Sigmoid colon (tissue), 7 donors: ENCODE measurements around the gene TMC2. TPM values are rescaled to one million over a fixed set of nuclear protein-coding genes. Genes with fewer than 3 reads are reported as not detected.

Experiments used
- DNase-seq: peaks from one replicate; pipeline ENCODE4 v3.0.0-alpha.2; 2019
- H3K27ac ChIP-seq, 4 donors: fragments of 200-600 bp; sonication (generic); one replicate each; pipeline ENCODE4 v1.5.1; 2016 to 2019; ENCODE audit warnings: mild to moderate bottlenecking in 1 of 4
- H3K27me3 ChIP-seq, 3 donors: fragments of 200-600 bp; sonication (generic); one replicate each; pipeline ENCODE4 v1.5.1; 2019; ENCODE audit warnings: mild to moderate bottlenecking in 1 of 3
- H3K36me3 ChIP-seq, 4 donors: fragments of 200-600 bp; sonication (generic); one replicate each; pipeline ENCODE4 v1.5.1; 2016 to 2019
- H3K4me1 ChIP-seq, 4 donors: fragments of 200-600 bp; sonication (generic); one replicate each; pipeline ENCODE4 v1.5.1; 2017 to 2019
- H3K4me3 ChIP-seq, 4 donors: fragments of 200-600 bp; sonication (generic); one replicate each; pipeline ENCODE4 v1.5.1; 2017 to 2019; ENCODE audit warnings: mild to moderate bottlenecking in 2 of 4, moderate library complexity in 1 of 4
- H3K9me3 ChIP-seq, 4 donors: fragments of 200-600 bp in 3 of 4; sonication (generic) in 3 of 4; one replicate each; pipeline versions ENCODE4 v1.5.1 to v1.6.1; 2013 to 2019
- EP300 ChIP-seq, 4 donors: sonication (generic); formaldehyde crosslinking; IDR thresholded peaks; one replicate each; pipeline ENCODE4 v1.6.1; 2017; ENCODE audit warnings: antibody characterized with exemption in 4 of 4
- POLR2A ChIP-seq, 2 donors: fragments of 450-650 bp; IDR thresholded peaks; one replicate each; pipeline ENCODE4 v1.6.1; 2016; ENCODE audit warnings: antibody characterized with exemption in 2 of 2, mild to moderate bottlenecking in 2 of 2, moderate library complexity in 2 of 2
- POLR2AphosphoS5 ChIP-seq, 4 donors: sonication (generic); formaldehyde crosslinking; IDR thresholded peaks; one replicate each; pipeline ENCODE4 v1.6.1; 2017; ENCODE audit warnings: antibody characterized with exemption in 4 of 4
- WGBS, 2 donors: extraction: QIAGEN DNeasy Blood & Tissue Kit; methylation state at CpG; one replicate each; pipeline ENCODE4 v1.1.7; 2013; 5-methylcytosine and 5-hydroxymethylcytosine counted together
- intact Hi-C: fragments of 100-400 bp; cut with DNase I; formaldehyde crosslinking; loops from one replicate; pipeline ENCODE4 v1.15.1; 2023
- polyA plus RNA-seq, 3 donors: library from polyadenylated mRNA; stranded (reverse); fragments of 200-250 nt; gene quantifications; one replicate each; pipeline ENCODE4 v1.2.3, GENCODE V29; 2013
- total RNA-seq, 4 donors: library from RNA; depleted of rRNA; stranded (reverse); fragments of >200 nt; gene quantifications; one replicate each; pipeline ENCODE4 v1.1.0, GENCODE V29; 2016
- TF ChIP-seq, protein P1 (sequence below), 4 experiments: fragments of 450-650 bp in 3 of 4; fragments of 200-600 bp in 1 of 4; IDR thresholded peaks; one replicate each; pipeline ENCODE4 v1.5.1; 2016 to 2019; ENCODE audit warnings: antibody characterized with exemption in 4 of 4, mild to moderate bottlenecking in 3 of 4, moderate library complexity in 2 of 4
- donor health status: healthy with polysubstance abuse.
- donor health status: Bipolar disorder and iron deficiency.
- donor health status: healthy.

Gene TMC2
- total and polyA plus RNA-seq, 7 donors: 0.19 to 0.60 (median 0.28) TPM; not detected in 4

GRCh38 chr20:2655331-2656116 lies 119.2 kb downstream of the TMC2 start:
- 89 to 94% methylated on average over 17 of the region's 17 CpGs for WGBS, 2 donors
- intact Hi-C loops: no loop called here
- no peaks in the 10 kb centered on the region for H3K27me3 ChIP-seq
- no peaks in the 10 kb centered on the region for H3K9me3 ChIP-seq
- TF ChIP-seq, protein P1, sequence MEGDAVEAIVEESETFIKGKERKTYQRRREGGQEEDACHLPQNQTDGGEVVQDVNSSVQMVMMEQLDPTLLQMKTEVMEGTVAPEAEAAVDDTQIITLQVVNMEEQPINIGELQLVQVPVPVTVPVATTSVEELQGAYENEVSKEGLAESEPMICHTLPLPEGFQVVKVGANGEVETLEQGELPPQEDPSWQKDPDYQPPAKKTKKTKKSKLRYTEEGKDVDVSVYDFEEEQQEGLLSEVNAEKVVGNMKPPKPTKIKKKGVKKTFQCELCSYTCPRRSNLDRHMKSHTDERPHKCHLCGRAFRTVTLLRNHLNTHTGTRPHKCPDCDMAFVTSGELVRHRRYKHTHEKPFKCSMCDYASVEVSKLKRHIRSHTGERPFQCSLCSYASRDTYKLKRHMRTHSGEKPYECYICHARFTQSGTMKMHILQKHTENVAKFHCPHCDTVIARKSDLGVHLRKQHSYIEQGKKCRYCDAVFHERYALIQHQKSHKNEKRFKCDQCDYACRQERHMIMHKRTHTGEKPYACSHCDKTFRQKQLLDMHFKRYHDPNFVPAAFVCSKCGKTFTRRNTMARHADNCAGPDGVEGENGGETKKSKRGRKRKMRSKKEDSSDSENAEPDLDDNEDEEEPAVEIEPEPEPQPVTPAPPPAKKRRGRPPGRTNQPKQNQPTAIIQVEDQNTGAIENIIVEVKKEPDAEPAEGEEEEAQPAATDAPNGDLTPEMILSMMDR (IDR thresholded peaks at IDR 0.05): no peak
- TF ChIP-seq POLR2A (IDR thresholded peaks at IDR 0.05) (no peak), EP300 (IDR thresholded peaks at IDR 0.05) (no peak), POLR2AphosphoS5 (IDR thresholded peaks at IDR 0.05) (no peak)
- H3K27ac ChIP-seq: no peak overlapping the region
- no peak overlapping the region for H3K4me3 ChIP-seq
- peaks cover 0 to 31% (median 21%) of the 10 kb centered on the region in 4 donors for H3K4me1 ChIP-seq
- peaks cover 53 to 68% (median 60%) of the 10 kb centered on the region in 4 donors for H3K36me3 ChIP-seq
- no peak for DNase-seq

DNA sequence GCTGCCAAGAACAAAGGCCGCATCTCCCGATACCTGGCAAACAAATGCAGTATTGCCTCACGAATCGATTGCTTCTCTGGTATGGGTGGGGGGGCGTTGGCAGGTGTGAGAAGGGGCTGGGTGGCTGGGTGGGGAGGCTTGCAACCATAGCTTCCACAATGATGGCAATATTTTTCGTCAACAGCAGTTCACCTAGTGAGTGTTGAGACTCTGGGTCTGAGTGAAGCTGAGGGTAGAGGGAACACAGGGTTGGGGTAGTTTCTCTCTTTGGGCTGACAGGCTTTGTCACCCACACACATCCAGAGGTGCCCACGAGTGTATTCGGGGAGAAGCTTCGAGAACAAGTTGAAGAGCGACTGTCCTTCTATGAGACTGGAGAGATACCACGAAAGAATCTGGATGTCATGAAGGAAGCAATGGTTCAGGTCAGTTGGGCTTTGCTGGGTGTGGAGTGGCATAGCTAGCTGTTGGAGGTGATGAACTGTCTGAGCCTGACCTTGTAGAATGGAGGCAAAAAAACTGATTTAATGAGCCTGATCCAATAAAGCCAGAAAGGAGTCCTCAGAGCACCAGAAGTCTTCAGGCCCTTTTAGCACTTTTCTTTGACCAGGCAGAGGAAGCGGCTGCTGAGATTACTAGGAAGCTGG lies 120.2 kb downstream of the TMC2 start:
- Histone ChIP-seq H3K27me3 (no peaks in the 10 kb centered on the region), H3K4me1 (peaks cover 0 to 23% (median 17%) of the 10 kb centered on the region in 4 donors), H3K4me3 (no peak overlapping the region), H3K36me3 (peaks cover 57 to 79% (median 67%) of the 10 kb centered on the region in 4 donors), H3K27ac (no peak overlapping the region), H3K9me3 (no peaks in the 10 kb centered on the region)
- 86 to 93% methylated on average over 12 of the region's 12 CpGs for WGBS, 2 donors
- TF ChIP-seq POLR2AphosphoS5 (IDR thresholded peaks at IDR 0.05) (no peak), POLR2A (IDR thresholded peaks at IDR 0.05) (no peak), EP300 (IDR thresholded peaks at IDR 0.05) (no peak)
- TF ChIP-seq, protein P1 (IDR thresholded peaks at IDR 0.05): no peak
- intact Hi-C loops: no loop called here
- no peak for DNase-seq

GRCh38 chr20:2657241-2657640 lies 120.9 kb downstream of the TMC2 start:
- Histone ChIP-seq H3K9me3 (no peaks in the 10 kb centered on the region), H3K4me1 (peaks cover 0 to 20% (median 17%) of the 10 kb centered on the region in 4 donors), H3K27me3 (no peaks in the 10 kb centered on the region), H3K4me3 (no peak overlapping the region), H3K27ac (no peak overlapping the region), H3K36me3 (peaks cover 57 to 85% (median 69%) of the 10 kb centered on the region in 4 donors)
- intact Hi-C loops: no loop called here
- 76 to 85% methylated on average over 5 of the region's 5 CpGs for WGBS, 2 donors
- DNase-seq: no peak
- TF ChIP-seq POLR2A (IDR thresholded peaks at IDR 0.05) (no peak), POLR2AphosphoS5 (IDR thresholded peaks at IDR 0.05) (no peak), EP300 (IDR thresholded peaks at IDR 0.05) (no peak)
- TF ChIP-seq, protein P1 (IDR thresholded peaks at IDR 0.05): no peak

DNA sequence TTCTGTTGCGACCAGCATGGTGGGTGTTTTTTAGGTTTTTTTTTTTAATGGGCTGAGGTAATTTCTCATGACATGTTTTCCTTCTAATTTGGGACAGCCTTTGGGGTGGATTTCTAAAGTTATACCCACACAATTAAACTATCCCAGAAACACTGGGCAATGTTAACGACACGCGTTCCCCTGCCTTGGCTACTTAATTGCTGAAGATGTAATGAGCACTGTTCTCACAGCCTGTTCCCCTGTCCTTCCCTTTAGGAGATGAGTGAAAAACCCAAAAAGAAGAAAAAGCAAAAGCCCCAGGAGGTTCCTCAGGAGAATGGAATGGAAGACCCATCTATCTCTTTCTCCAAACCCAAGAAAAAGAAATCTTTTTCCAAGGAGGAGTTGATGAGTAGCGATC lies 121.3 kb downstream of the TMC2 start:
- H3K4me3 ChIP-seq: no peak overlapping the region
- intact Hi-C loops: no loop called here
- TF ChIP-seq EP300 (IDR thresholded peaks at IDR 0.05) (no peak), POLR2AphosphoS5 (IDR thresholded peaks at IDR 0.05) (no peak), POLR2A (IDR thresholded peaks at IDR 0.05) (no peak)
- TF ChIP-seq, protein P1 (IDR thresholded peaks at IDR 0.05): no peak
- peaks cover 57 to 89% (median 71%) of the 10 kb centered on the region in 4 donors for H3K36me3 ChIP-seq
- no peak overlapping the region for H3K27ac ChIP-seq
- DNase-seq: no peak
- no peaks in the 10 kb centered on the region for H3K9me3 ChIP-seq
- no peaks in the 10 kb centered on the region for H3K27me3 ChIP-seq
- WGBS, 2 donors: 80 to 94% methylated on average over 5 of the region's 5 CpGs
- peaks cover 0 to 21% (median 19%) of the 10 kb centered on the region in 4 donors for H3K4me1 ChIP-seq
